HEK293 (cell line): Measurements from ENCODE around the gene LRRC8E.

Source experiments
- KLF9 ChIP-seq: fragments of 450-650 bp; formaldehyde crosslinking; IDR thresholded peaks from 2 replicates; pipeline ENCODE4 v1.5.1; 2016; ENCODE audit warnings: missing biosample characterization, missing genetic modification characterization, low read depth
- PRDM10 ChIP-seq: fragments of 450-650 bp; formaldehyde crosslinking; IDR thresholded peaks from 2 replicates; pipeline ENCODE4 v1.5.1; 2016; ENCODE audit warnings: missing biosample characterization, missing genetic modification characterization
- RBAK ChIP-seq: fragments of 450-650 bp; formaldehyde crosslinking; IDR thresholded peaks from 2 replicates; pipeline ENCODE4 v1.5.1; 2016; ENCODE audit warnings: missing biosample characterization, missing genetic modification characterization
- REPIN1 ChIP-seq: fragments of 450-650 bp; formaldehyde crosslinking; IDR thresholded peaks from 2 replicates; pipeline ENCODE4 v1.5.1; 2017; ENCODE audit warnings: missing biosample characterization, missing genetic modification characterization, low read depth
- REST ChIP-seq: fragments of 450-650 bp; formaldehyde crosslinking; IDR thresholded peaks from 2 replicates; pipeline ENCODE4 v1.5.1; 2016; ENCODE audit warnings: missing biosample characterization, missing genetic modification characterization
- SALL2 ChIP-seq: fragments of 450-650 bp; formaldehyde crosslinking; IDR thresholded peaks from 2 replicates; pipeline ENCODE4 v1.5.0; 2017; ENCODE audit warnings: missing biosample characterization, mild to moderate bottlenecking, missing genetic modification characterization, borderline replicate concordance
- SCRT1 ChIP-seq: fragments of 450-650 bp; formaldehyde crosslinking; IDR thresholded peaks from 2 replicates; pipeline ENCODE4 v1.5.1; 2016; ENCODE audit warnings: missing biosample characterization, missing genetic modification characterization, borderline replicate concordance
- SP3 ChIP-seq: fragments of 450-650 bp; formaldehyde crosslinking; IDR thresholded peaks from 2 replicates; pipeline ENCODE4 v1.5.1; 2016; ENCODE audit warnings: missing biosample characterization, missing genetic modification characterization
- SP7 ChIP-seq: fragments of 450-650 bp; formaldehyde crosslinking; IDR thresholded peaks from 2 replicates; pipeline ENCODE4 v1.5.1; 2016; ENCODE audit warnings: missing biosample characterization, missing genetic modification characterization
- ZBTB1 ChIP-seq: fragments of 450-650 bp; formaldehyde crosslinking; IDR thresholded peaks from 2 replicates; pipeline ENCODE4 v1.5.1; 2016; ENCODE audit warnings: missing biosample characterization, missing genetic modification characterization
- ZBTB21 ChIP-seq: fragments of 450-650 bp; formaldehyde crosslinking; IDR thresholded peaks from 2 replicates; pipeline ENCODE4 v1.5.1; 2017; ENCODE audit warnings: missing biosample characterization, missing genetic modification characterization
- ZEB2 ChIP-seq: fragments of 450-650 bp; formaldehyde crosslinking; IDR thresholded peaks from 2 replicates; pipeline ENCODE4 v1.5.1; 2016; ENCODE audit warnings: missing biosample characterization, missing genetic modification characterization
- ZNF174 ChIP-seq: fragments of 450-650 bp; formaldehyde crosslinking; IDR thresholded peaks from 2 replicates; pipeline ENCODE4 v1.5.0; 2017; ENCODE audit warnings: missing biosample characterization, mild to moderate bottlenecking, missing genetic modification characterization
- ZNF214 ChIP-seq: fragments of 450-650 bp; formaldehyde crosslinking; IDR thresholded peaks from 2 replicates; pipeline ENCODE4 v1.5.1; 2017; ENCODE audit warnings: missing biosample characterization, mild to moderate bottlenecking, missing genetic modification characterization, borderline replicate concordance
- ZNF24 ChIP-seq: fragments of 450-650 bp; formaldehyde crosslinking; IDR thresholded peaks from 2 replicates; pipeline ENCODE4 v1.5.1; 2016; ENCODE audit warnings: missing biosample characterization, missing genetic modification characterization
- ZNF292 ChIP-seq: fragments of 450-650 bp; formaldehyde crosslinking; IDR thresholded peaks from 2 replicates; pipeline ENCODE4 v1.5.1; 2016; ENCODE audit warnings: low read depth, missing biosample characterization, missing genetic modification characterization, borderline replicate concordance
- ZNF354C ChIP-seq: fragments of 450-650 bp; formaldehyde crosslinking; IDR thresholded peaks from 2 replicates; pipeline ENCODE4 v1.5.1; 2016; ENCODE audit warnings: missing biosample characterization, missing genetic modification characterization, low read depth, borderline replicate concordance
- ZNF404 ChIP-seq: fragments of 450-650 bp; formaldehyde crosslinking; IDR thresholded peaks from 2 replicates; pipeline ENCODE4 v1.5.1; 2017; ENCODE audit warnings: missing biosample characterization, missing genetic modification characterization
- ZNF433 ChIP-seq: fragments of 450-650 bp; formaldehyde crosslinking; IDR thresholded peaks from 2 replicates; pipeline ENCODE4 v1.5.1; 2016; ENCODE audit warnings: missing biosample characterization, missing genetic modification characterization, low read depth
- ZNF529 ChIP-seq: fragments of 450-650 bp; formaldehyde crosslinking; IDR thresholded peaks from 2 replicates; pipeline ENCODE4 v1.5.1; 2017; ENCODE audit warnings: missing genetic modification characterization, missing biosample characterization; ENCODE audit not compliant: insufficient replicate concordance
- ZNF561 ChIP-seq: fragments of 450-650 bp; IDR thresholded peaks from 2 replicates; pipeline ENCODE4 v1.5.1; 2018; ENCODE audit warnings: missing biosample characterization, missing genetic modification characterization, borderline replicate concordance
- ZNF626 ChIP-seq: fragments of 450-650 bp; sonication (Bioruptor Pico); formaldehyde crosslinking; IDR thresholded peaks from 2 replicates; pipeline ENCODE4 v1.5.1; 2018; ENCODE audit warnings: missing biosample characterization, missing genetic modification characterization, inconsistent platforms
- ZNF629 ChIP-seq: fragments of 450-650 bp; formaldehyde crosslinking; IDR thresholded peaks from 2 replicates; pipeline ENCODE4 v1.5.1; 2017; ENCODE audit warnings: missing biosample characterization, missing genetic modification characterization
- ZNF76 ChIP-seq: fragments of 450-650 bp; formaldehyde crosslinking; IDR thresholded peaks from 2 replicates; pipeline ENCODE4; 2016; ENCODE audit warnings: low read depth, missing biosample characterization, missing genetic modification characterization, borderline replicate concordance
- ZNF843 ChIP-seq: fragments of 450-650 bp; formaldehyde crosslinking; IDR thresholded peaks from 2 replicates; pipeline ENCODE4 v1.5.1; 2016; ENCODE audit warnings: missing biosample characterization, missing genetic modification characterization
- ZXDB ChIP-seq: fragments of 450-650 bp; formaldehyde crosslinking; IDR thresholded peaks from 2 replicates; pipeline ENCODE4 v1.5.1; 2016; ENCODE audit warnings: missing biosample characterization, missing genetic modification characterization
- TF ChIP-seq, protein P1 (sequence below): fragments of 450-650 bp; formaldehyde crosslinking; IDR thresholded peaks from 2 replicates; pipeline ENCODE4 v1.5.1; 2016; ENCODE audit warnings: missing biosample characterization, missing genetic modification characterization
- TF ChIP-seq, protein P2 (sequence below): fragments of 450-650 bp; formaldehyde crosslinking; IDR thresholded peaks from 2 replicates; pipeline ENCODE4; 2016; ENCODE audit warnings: missing biosample characterization, missing genetic modification characterization
- TF ChIP-seq, protein P3 (sequence below): fragments of 450-650 bp; formaldehyde crosslinking; IDR thresholded peaks from 2 replicates; pipeline ENCODE4 v1.5.1; 2017; ENCODE audit warnings: missing biosample characterization, missing genetic modification characterization

Gene LRRC8E

DNA sequence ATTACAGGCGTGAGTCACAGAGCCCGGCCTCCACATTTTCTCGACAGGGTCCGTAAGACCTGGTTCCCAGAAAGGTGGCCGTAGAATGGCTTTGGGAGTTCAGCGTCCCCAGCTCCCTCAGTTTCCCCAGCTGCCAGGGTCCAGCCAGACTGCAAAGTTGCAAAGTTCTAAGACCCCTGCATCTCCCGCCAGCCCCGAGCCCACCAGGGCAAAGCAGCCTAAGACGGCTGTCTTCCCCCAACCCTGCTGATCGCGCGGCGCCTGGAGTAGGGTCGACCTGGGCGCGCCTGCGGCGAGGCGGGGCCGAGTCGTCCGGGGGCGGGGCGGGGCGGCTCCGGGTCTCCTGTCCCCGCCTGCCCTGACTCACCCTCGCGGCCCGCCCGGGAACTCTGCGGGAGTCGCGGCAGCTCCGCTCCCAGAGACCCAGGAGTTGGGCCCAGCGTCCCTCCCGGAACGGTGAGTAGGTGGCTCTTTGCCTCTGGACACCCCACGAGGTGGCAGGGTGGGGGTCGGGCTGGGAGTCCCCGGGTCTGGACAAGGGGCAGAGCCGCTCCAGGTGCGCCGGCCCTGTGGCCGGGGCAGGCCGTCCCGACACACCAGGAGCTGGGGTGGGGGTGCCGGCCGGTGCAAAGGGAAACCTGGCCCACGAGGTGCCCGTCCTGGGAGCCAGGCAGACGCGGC, at the start of gene LRRC8E (continued):
- TF ChIP-seq, protein P1, sequence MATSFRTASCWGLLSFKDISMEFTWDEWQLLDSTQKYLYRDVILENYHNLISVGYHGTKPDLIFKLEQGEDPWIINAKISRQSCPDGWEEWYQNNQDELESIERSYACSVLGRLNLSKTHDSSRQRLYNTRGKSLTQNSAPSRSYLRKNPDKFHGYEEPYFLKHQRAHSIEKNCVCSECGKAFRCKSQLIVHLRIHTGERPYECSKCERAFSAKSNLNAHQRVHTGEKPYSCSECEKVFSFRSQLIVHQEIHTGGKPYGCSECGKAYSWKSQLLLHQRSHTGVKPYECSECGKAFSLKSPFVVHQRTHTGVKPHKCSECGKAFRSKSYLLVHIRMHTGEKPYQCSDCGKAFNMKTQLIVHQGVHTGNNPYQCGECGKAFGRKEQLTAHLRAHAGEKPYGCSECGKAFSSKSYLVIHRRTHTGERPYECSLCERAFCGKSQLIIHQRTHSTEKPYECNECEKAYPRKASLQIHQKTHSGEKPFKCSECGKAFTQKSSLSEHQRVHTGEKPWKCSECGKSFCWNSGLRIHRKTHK (tag by site-specific recombination): no peak
- TF ChIP-seq ZNF433 (tag by site-specific recombination): no peak
- no peak for TF ChIP-seq REPIN1 (tag by site-specific recombination)
- peak; percentile 73; the same call in 1 of the 2 replicates for TF ChIP-seq SP7 (tag by site-specific recombination)
- TF ChIP-seq ZNF174 (tag by site-specific recombination): no peak
- no peak for TF ChIP-seq ZBTB21 (tag by site-specific recombination)
- peak; percentile 68 for TF ChIP-seq SP3 (tag by site-specific recombination)
- TF ChIP-seq ZXDB (tag by site-specific recombination): peak; percentile 74
- TF ChIP-seq PRDM10 (tag by site-specific recombination): peak; percentile 97
- TF ChIP-seq ZNF354C (tag by site-specific recombination): no peak
- TF ChIP-seq ZBTB1: no peak
- TF ChIP-seq ZNF24 (tag by site-specific recombination): no peak
- peak; percentile 69 for TF ChIP-seq ZNF76 (tag by site-specific recombination)
- TF ChIP-seq, protein P2, sequence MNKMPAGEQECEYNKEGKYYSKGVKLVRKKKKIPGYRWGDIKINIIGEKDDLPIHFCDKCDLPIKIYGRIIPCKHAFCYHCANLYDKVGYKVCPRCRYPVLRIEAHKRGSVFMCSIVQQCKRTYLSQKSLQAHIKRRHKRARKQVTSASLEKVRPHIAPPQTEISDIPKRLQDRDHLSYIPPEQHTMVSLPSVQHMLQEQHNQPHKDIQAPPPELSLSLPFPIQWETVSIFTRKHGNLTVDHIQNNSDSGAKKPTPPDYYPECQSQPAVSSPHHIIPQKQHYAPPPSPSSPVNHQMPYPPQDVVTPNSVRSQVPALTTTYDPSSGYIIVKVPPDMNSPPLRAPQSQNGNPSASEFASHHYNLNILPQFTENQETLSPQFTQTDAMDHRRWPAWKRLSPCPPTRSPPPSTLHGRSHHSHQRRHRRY (tag by site-specific recombination): no peak
- peak; percentile 32; the same call in 1 of the 2 replicates for TF ChIP-seq REST (tag by site-specific recombination)
- TF ChIP-seq ZNF292 (tag by site-specific recombination): no peak
- no peak for TF ChIP-seq ZNF626 (tag by site-specific recombination)
- TF ChIP-seq ZNF843 (tag by site-specific recombination): no peak
- no peak for TF ChIP-seq RBAK (tag by site-specific recombination)
- no peak for TF ChIP-seq ZNF529 (tag by site-specific recombination)
- TF ChIP-seq, protein P3, sequence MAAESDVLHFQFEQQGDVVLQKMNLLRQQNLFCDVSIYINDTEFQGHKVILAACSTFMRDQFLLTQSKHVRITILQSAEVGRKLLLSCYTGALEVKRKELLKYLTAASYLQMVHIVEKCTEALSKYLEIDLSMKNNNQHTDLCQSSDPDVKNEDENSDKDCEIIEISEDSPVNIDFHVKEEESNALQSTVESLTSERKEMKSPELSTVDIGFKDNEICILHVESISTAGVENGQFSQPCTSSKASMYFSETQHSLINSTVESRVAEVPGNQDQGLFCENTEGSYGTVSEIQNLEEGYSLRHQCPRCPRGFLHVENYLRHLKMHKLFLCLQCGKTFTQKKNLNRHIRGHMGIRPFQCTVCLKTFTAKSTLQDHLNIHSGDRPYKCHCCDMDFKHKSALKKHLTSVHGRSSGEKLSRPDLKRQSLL (tag by site-specific recombination): 0 out of 2 replicates have a peak, but pooled peaks have one; percentile 15
- TF ChIP-seq ZNF214: no peak
- TF ChIP-seq ZNF404 (tag by site-specific recombination): no peak
- peak; percentile 42; the same call in 1 of the 2 replicates for TF ChIP-seq ZNF629 (tag by site-specific recombination)
- peak; percentile 71 for TF ChIP-seq ZEB2 (tag by site-specific recombination)
- no peak for TF ChIP-seq SALL2 (tag by site-specific recombination)
- no peak for TF ChIP-seq SCRT1 (tag by site-specific recombination)
- peak; percentile 55; the same call in 1 of the 2 replicates for TF ChIP-seq ZNF561 (tag by site-specific recombination)
- peak; percentile 77 for TF ChIP-seq KLF9
